Adrenal gland (tissue), 19 donors: Measurements from ENCODE around the gene PLEKHD1. TPM values are rescaled to one million over a fixed set of nuclear protein-coding genes. Genes with fewer than 3 reads are reported as not detected.

Experiments
- DNase-seq, 7 donors: peaks; one replicate each; pipeline ENCODE4 v3.0.0-alpha.2; 2019 to 2020
- H3K27ac ChIP-seq, 5 donors: fragments of 200-600 bp; sonication (generic) in 4 of 5; 1 replicate in 3 of 5; 2 replicates in 2 of 5; pipeline versions ENCODE4 v1.5.1 to v1.8.0; 2016 to 2020; ENCODE audit warnings: mild to moderate bottlenecking in 1 of 5
- H3K27me3 ChIP-seq: fragments of 200-600 bp; 2 replicates; pipeline ENCODE4 v1.8.0; 2021
- H3K36me3 ChIP-seq, 2 donors: fragments of 200-600 bp; replicated peaks in 1 of 2; 1 replicate in 1 of 2; 2 replicates in 1 of 2; pipeline versions ENCODE4 v1.5.1 to v1.8.0; 2018 to 2022
- H3K4me1 ChIP-seq, 2 donors: fragments of 200-600 bp; replicated peaks in 1 of 2; 1 replicate in 1 of 2; 2 replicates in 1 of 2; pipeline versions ENCODE4 v1.5.1 to v1.8.0; 2018 to 2021
- H3K4me3 ChIP-seq, 4 donors: fragments of 200-600 bp; sonication (generic) in 3 of 4; one replicate each; pipeline ENCODE4 v1.5.1; 2016 to 2018
- H3K9me3 ChIP-seq, 3 donors: fragments of 200-600 bp; sonication (generic) in 1 of 3; replicated peaks in 1 of 3; 1 replicate in 2 of 3; 2 replicates in 1 of 3; pipeline versions ENCODE4 v1.5.1 to v1.8.0; 2016 to 2021
- CTCF ChIP-seq, 6 experiments: fragments of 450-650 bp in 4 of 6; fragments of 200-600 bp in 2 of 6; sonication (generic) in 1 of 6; IDR thresholded peaks; 1 replicate in 5 of 6; 2 replicates in 1 of 6; pipeline versions ENCODE4 v1.5.1 to v1.8.0; 2016 to 2021; ENCODE audit warnings: antibody characterized with exemption in 6 of 6, mild to moderate bottlenecking in 2 of 6, moderate library complexity in 1 of 6
- POLR2A ChIP-seq, 2 donors: fragments of 450-650 bp; IDR thresholded peaks; one replicate each; pipeline ENCODE4 v1.6.1; 2017; ENCODE audit warnings: antibody characterized with exemption in 2 of 2, mild to moderate bottlenecking in 2 of 2, moderate library complexity in 1 of 2
- WGBS, 4 donors: extraction: QIAGEN DNeasy Blood & Tissue Kit in 2 of 4; methylation state at CpG; one replicate each; pipeline versions ENCODE4 v1.1.5 to v1.1.7; 2013 to 2017; 5-methylcytosine and 5-hydroxymethylcytosine counted together
- intact Hi-C, 2 donors: fragments of 100-400 bp; cut with DNase I; formaldehyde crosslinking; loops; one replicate each; pipeline versions ENCODE4 v1.14.1 to v1.15.0; 2022 to 2023
- long read RNA-seq, 10 donors: library from polyadenylated mRNA in 3 of 10; unstranded in 2 of 10; stranded (forward) in 1 of 10; transcript quantifications; one replicate each; pipeline ENCODE4 v2.0.0 and lab custom pipeline, GENCODE V29; 2021 to 2026
- polyA plus RNA-seq, 3 donors: library from polyadenylated mRNA; stranded (reverse); fragments of 200-250 nt in 2 of 3; fragments of 350-450 nt in 1 of 3; fragmentation: Illumina TruSeq in 1 of 3; extraction: RNeasy Lipid Tissue Mini Kit (QIAGEN cat#74804) in 1 of 3; gene quantifications; one replicate each; pipeline ENCODE4 v1.2.3, GENCODE V29; 2013 to 2014
- total RNA-seq, 9 donors: library from RNA; depleted of rRNA in 4 of 9; stranded (reverse); fragments of >200 nt in 4 of 9; fragments of 120-200 nt in 1 of 9; fragmentation: NEBNext Ultra II Directional in 1 of 9; extraction: Animal tissue kit (Norgen Biotek cat#: 25700) in 1 of 9; gene quantifications; one replicate each; pipeline versions ENCODE4 v1.1.0 to v1.2.4, GENCODE V29; 2013 to 2023
- donor health status: healthy with polysubstance abuse.
- donor health status: Bipolar disorder and iron deficiency.
- donor health status: DM: yes; HTN: yes; CAD: no.
- donor health status: DM: no; HTN: no; CAD: no.
- donor health status: DM: no; HTN: no; CAD: no.
- donor health status: DM: yes; HTN: yes; CAD: no.

The PLEKHD1 gene
- total RNA-seq (under 1 TPM in 6 of 9 donors, not detected in 3; 0.06 to 0.25 (median 0.14) TPM), polyA plus RNA-seq (under 1 TPM; 0.04 to 0.20 (median 0.16) TPM)
- long read RNA-seq, donor 1, result 0 reads
- long read RNA-seq, donor 2, result 0 reads
- long read RNA-seq, donor 3, result 0 reads
- long read RNA-seq, donor 4, result 0 reads
- long read RNA-seq, donor 5, result 0 reads
- long read RNA-seq, donor 6, result 0 reads
- long read RNA-seq, donor 7, result 0 reads
- long read RNA-seq, donor 8, result 0 reads
- long read RNA-seq, donor 9, result 0 reads
- long read RNA-seq, donor 10, result 0 reads

GRCh38 chr14:69484444-69485314, at the start of gene PLEKHD1:
Gene PLEKHD1, plus strand, starts transcription at chr14:69484728. Its CDS starts 238 bp downstream, at chr14:69484966.
- 2 to 30% (median 5%) methylated on average over 2 to 86 of the region's 86 CpGs for WGBS, 4 donors
- H3K27ac ChIP-seq, result no peak within 1 kb of the TSS
- H3K9me3 ChIP-seq, result no peaks in the 10 kb centered on the region
- H3K4me1 ChIP-seq, result peaks cover 14 to 17% of the 10 kb centered on the region in 2 donors
- DNase-seq, result peak in 2 of 7 donors; percentile 14 to 26
- H3K36me3 ChIP-seq, result no peaks in the 10 kb centered on the region
- intact Hi-C loops, result no loop called here
- peaks cover 31% of the 10 kb centered on the region for H3K27me3 ChIP-seq
- peak within 1 kb of the TSS in 1 of 4 donors; percentile 33 for H3K4me3 ChIP-seq
- TF ChIP-seq CTCF (IDR thresholded peaks at IDR 0.05) (no peak), POLR2A (IDR thresholded peaks at IDR 0.05) (no peak)

GRCh38 chr14:69439521-69440270, 44.8 kb upstream of the PLEKHD1 start:
- Histone ChIP-seq H3K27me3 (no peaks in the 10 kb centered on the region), H3K4me3 (no peak overlapping the region), H3K4me1 (no peaks in the 10 kb centered on the region), H3K36me3 (peaks cover 0 to 8% of the 10 kb centered on the region in 2 donors), H3K27ac (no peak overlapping the region), H3K9me3 (no peaks in the 10 kb centered on the region)
- WGBS, 4 donors, result 81 to 86% (median 82%) methylated on average over 10 to 12 of the region's 12 CpGs
- intact Hi-C loops, result no loop called here
- no peak for TF ChIP-seq POLR2A (IDR thresholded peaks at IDR 0.05)
- TF ChIP-seq CTCF (IDR thresholded peaks at IDR 0.05), result no peak
- DNase-seq, result no peak

GRCh38 chr14:69441948-69442347, 42.6 kb upstream of the PLEKHD1 start:
- no peaks in the 10 kb centered on the region for H3K9me3 ChIP-seq
- intact Hi-C loops, result no loop called here
- 89 to 96% (median 91%) methylated on average over 5 of the region's 5 CpGs for WGBS, 4 donors

More at GRCh38 chr14:69441948-69442347, 42.6 kb upstream of the PLEKHD1 start:
- TF ChIP-seq CTCF (IDR thresholded peaks at IDR 0.05) (no peak), POLR2A (IDR thresholded peaks at IDR 0.05) (no peak)
- Histone ChIP-seq H3K27ac (no peak overlapping the region), H3K4me1 (no peaks in the 10 kb centered on the region), H3K4me3 (no peak overlapping the region), H3K27me3 (no peaks in the 10 kb centered on the region), H3K36me3 (peaks cover 0 to 8% of the 10 kb centered on the region in 2 donors)
- no peak for DNase-seq
